Measurements from ENCODE around the gene ATAD3A.

DNA sequence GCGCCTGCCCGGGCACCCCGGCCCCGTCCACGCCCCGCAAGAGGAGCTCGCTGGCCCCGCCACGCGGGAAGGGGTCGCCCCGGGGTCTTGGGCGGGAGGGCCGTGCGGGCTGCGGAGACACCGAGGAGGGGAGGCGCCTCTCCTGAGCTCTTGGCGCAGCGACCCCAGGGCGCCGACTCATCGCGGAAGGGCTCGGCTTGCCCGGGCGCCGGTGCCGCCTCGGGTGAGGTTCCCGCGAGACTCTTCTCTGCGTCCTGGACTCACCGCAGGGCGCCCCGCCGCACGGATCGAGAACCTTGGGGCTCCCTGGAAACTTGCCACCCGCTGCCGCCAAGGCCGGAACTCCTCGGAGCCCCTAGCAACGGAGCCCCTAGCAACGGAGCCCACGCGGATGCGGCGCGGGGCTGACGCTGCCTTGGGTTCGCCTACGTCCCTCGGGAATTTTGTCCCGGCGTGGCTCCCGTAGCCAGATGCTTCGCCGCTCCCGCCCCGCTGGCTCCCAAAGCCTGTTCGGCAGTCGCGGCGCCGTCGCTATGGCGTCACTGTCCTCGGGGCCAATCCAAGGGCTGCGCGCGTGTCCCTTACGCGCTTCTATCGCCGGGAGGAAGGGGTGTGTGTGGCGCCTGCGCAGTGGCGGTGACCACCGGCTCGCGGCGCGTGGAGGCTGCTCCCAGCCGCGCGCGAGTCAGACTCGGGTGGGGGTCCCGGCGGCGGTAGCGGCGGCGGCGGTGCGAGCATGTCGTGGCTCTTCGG lies at the start of gene ATAD3A:
- TF ChIP-seq, protein P1, sequence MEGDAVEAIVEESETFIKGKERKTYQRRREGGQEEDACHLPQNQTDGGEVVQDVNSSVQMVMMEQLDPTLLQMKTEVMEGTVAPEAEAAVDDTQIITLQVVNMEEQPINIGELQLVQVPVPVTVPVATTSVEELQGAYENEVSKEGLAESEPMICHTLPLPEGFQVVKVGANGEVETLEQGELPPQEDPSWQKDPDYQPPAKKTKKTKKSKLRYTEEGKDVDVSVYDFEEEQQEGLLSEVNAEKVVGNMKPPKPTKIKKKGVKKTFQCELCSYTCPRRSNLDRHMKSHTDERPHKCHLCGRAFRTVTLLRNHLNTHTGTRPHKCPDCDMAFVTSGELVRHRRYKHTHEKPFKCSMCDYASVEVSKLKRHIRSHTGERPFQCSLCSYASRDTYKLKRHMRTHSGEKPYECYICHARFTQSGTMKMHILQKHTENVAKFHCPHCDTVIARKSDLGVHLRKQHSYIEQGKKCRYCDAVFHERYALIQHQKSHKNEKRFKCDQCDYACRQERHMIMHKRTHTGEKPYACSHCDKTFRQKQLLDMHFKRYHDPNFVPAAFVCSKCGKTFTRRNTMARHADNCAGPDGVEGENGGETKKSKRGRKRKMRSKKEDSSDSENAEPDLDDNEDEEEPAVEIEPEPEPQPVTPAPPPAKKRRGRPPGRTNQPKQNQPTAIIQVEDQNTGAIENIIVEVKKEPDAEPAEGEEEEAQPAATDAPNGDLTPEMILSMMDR (IDR thresholded peaks at IDR 0.05), result no peak
- peak; percentile 50 for TF ChIP-seq POLR2A (IDR thresholded peaks at IDR 0.05)
- no peak for TF ChIP-seq EP300 (IDR thresholded peaks at IDR 0.05; ENCODE audit: low read depth)
- TF ChIP-seq POLR2AphosphoS5 (IDR thresholded peaks at IDR 0.05), result peak; percentile 82 to 94 (median 84)
